GM12878 (cell line): ENCODE results near the gene EYS.

Source experiments
- BACH1 ChIP-seq: fragments of 450-650 bp; IDR thresholded peaks from 2 replicates; pipeline ENCODE4 v1.6.1; 2017; ENCODE audit warnings: mild to moderate bottlenecking, borderline replicate concordance
- EGR1 ChIP-seq, 2 experiments: IDR thresholded peaks; 1 replicate in 1 of 2; 2 replicates in 1 of 2; pipeline ENCODE4 v1.6.1; 2011 to 2012; ENCODE audit warnings: low read depth in 2 of 2, low read length in 2 of 2, borderline replicate concordance in 1 of 2, mild to moderate bottlenecking in 1 of 2, moderate library complexity in 1 of 2
- POLR2AphosphoS5 ChIP-seq: IDR thresholded peaks from 2 replicates; pipeline ENCODE4 v1.6.1; 2011; ENCODE audit warnings: mild to moderate bottlenecking, low read length, inconsistent platforms
- RB1 ChIP-seq: fragments of 450-650 bp; formaldehyde crosslinking; IDR thresholded peaks from 2 replicates; pipeline ENCODE4 v1.6.1; 2017; ENCODE audit warnings: mild to moderate bottlenecking, borderline replicate concordance
- RFX5 ChIP-seq: IDR thresholded peaks from 2 replicates; pipeline ENCODE4 v1.6.1; 2011; ENCODE audit warnings: low read depth, low read length, improper control_type of control experiment
- SMC3 ChIP-seq: IDR thresholded peaks from 2 replicates; pipeline ENCODE4 v1.6.1; 2011; ENCODE audit warnings: low read length, improper control_type of control experiment, borderline replicate concordance
- TAF1 ChIP-seq: IDR thresholded peaks from 2 replicates; pipeline ENCODE4 v1.6.1; 2011; ENCODE audit warnings: mild to moderate bottlenecking, low read depth, low read length, borderline replicate concordance
- YY1 ChIP-seq: IDR thresholded peaks from 2 replicates; pipeline ENCODE4 v1.6.1; 2011; ENCODE audit warnings: low read depth, mild to moderate bottlenecking, low read length
- TF ChIP-seq, protein P1 (sequence below), 3 experiments: IDR thresholded peaks in 2 of 3; conservative IDR thresholded peaks in 1 of 3; 2 replicates each; pipeline ENCODE4 v1.5.1; 2011; ENCODE audit warnings: low read depth in 3 of 3, low read length in 3 of 3, mild to moderate bottlenecking in 3 of 3, control low read depth in 2 of 3, moderate library complexity in 2 of 3, inconsistent platforms in 1 of 3, mixed read lengths in 1 of 3; ENCODE audit not compliant: control insufficient read depth in 2 of 3, insufficient read depth in 1 of 3; ENCODE audit errors: extremely low read depth in 1 of 3
- TF ChIP-seq, protein P2 (sequence below): IDR thresholded peaks from 2 replicates; pipeline ENCODE4 v1.6.1; 2011; ENCODE audit warnings: low read depth, mild to moderate bottlenecking, low read length, moderate library complexity, borderline replicate concordance; ENCODE audit errors: extremely low read depth
- TF ChIP-seq, protein P3 (sequence below): fragments of 150-350 bp; IDR thresholded peaks from 2 replicates; pipeline ENCODE4 v1.6.1; 2016; ENCODE audit warnings: low read depth, low read length

DNA sequence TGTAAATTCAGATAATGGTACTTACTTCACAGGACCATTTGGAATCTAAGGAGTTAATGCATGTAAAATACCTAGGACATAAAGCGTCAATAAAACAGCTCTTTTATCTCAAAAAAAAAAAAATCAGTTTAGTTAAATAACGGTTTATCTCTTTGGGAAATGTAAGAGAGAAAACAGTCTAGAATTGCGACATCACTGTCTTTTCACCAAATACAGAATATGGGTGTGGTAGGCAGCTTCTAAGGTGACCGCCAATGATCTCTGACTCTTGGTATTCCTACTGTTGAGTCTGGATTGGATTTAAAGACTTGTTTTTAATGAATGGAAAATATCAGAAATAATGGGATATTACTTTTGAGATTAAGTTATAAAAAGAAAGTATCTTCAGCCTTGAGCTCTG is 111.5 kb downstream of the EYS start:
- TF ChIP-seq, protein P1, sequence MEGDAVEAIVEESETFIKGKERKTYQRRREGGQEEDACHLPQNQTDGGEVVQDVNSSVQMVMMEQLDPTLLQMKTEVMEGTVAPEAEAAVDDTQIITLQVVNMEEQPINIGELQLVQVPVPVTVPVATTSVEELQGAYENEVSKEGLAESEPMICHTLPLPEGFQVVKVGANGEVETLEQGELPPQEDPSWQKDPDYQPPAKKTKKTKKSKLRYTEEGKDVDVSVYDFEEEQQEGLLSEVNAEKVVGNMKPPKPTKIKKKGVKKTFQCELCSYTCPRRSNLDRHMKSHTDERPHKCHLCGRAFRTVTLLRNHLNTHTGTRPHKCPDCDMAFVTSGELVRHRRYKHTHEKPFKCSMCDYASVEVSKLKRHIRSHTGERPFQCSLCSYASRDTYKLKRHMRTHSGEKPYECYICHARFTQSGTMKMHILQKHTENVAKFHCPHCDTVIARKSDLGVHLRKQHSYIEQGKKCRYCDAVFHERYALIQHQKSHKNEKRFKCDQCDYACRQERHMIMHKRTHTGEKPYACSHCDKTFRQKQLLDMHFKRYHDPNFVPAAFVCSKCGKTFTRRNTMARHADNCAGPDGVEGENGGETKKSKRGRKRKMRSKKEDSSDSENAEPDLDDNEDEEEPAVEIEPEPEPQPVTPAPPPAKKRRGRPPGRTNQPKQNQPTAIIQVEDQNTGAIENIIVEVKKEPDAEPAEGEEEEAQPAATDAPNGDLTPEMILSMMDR (IDR thresholded peaks at IDR 0.05 in 2 of 3, conservative IDR thresholded peaks at IDR 0.05 in 1 of 3; ENCODE audit: control insufficient read depth in 2 of 3, extremely low read depth in 1 of 3, insufficient read depth in 1 of 3, low read depth in 3 of 3, low read length in 3 of 3), result no peak
- TF ChIP-seq RFX5, result no peak
- TF ChIP-seq RB1, result no peak
- TF ChIP-seq BACH1, result no peak
- TF ChIP-seq, protein P2, sequence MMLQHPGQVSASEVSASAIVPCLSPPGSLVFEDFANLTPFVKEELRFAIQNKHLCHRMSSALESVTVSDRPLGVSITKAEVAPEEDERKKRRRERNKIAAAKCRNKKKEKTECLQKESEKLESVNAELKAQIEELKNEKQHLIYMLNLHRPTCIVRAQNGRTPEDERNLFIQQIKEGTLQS, result no peak
- TF ChIP-seq YY1, result no peak
- TF ChIP-seq, protein P3, sequence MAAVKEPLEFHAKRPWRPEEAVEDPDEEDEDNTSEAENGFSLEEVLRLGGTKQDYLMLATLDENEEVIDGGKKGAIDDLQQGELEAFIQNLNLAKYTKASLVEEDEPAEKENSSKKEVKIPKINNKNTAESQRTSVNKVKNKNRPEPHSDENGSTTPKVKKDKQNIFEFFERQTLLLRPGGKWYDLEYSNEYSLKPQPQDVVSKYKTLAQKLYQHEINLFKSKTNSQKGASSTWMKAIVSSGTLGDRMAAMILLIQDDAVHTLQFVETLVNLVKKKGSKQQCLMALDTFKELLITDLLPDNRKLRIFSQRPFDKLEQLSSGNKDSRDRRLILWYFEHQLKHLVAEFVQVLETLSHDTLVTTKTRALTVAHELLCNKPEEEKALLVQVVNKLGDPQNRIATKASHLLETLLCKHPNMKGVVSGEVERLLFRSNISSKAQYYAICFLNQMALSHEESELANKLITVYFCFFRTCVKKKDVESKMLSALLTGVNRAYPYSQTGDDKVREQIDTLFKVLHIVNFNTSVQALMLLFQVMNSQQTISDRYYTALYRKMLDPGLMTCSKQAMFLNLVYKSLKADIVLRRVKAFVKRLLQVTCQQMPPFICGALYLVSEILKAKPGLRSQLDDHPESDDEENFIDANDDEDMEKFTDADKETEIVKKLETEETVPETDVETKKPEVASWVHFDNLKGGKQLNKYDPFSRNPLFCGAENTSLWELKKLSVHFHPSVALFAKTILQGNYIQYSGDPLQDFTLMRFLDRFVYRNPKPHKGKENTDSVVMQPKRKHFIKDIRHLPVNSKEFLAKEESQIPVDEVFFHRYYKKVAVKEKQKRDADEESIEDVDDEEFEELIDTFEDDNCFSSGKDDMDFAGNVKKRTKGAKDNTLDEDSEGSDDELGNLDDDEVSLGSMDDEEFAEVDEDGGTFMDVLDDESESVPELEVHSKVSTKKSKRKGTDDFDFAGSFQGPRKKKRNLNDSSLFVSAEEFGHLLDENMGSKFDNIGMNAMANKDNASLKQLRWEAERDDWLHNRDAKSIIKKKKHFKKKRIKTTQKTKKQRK, result no peak
- no peak for TF ChIP-seq EGR1 (IDR thresholded peaks at IDR 0.05; ENCODE audit: borderline replicate concordance in 1 of 2, low read depth in 2 of 2, low read length in 2 of 2)
- no peak for TF ChIP-seq SMC3
- TF ChIP-seq POLR2AphosphoS5, result no peak
- no peak for TF ChIP-seq TAF1
